Epithelial cell of esophagus (primary cell): Measurements from ENCODE around the gene PLD5.

Experiments used
- DNase-seq: peaks from one replicate; pipeline ENCODE4 v3.0.0; 2010; ENCODE audit warnings: low read depth
- H3K4me3 ChIP-seq: 2 replicates; pipeline ENCODE4 v1.5.1; 2011; ENCODE audit warnings: mild to moderate bottlenecking, low read length, control low read depth
- CTCF ChIP-seq: IDR thresholded peaks from 2 replicates; pipeline ENCODE4 v1.5.1; 2011; ENCODE audit warnings: low read depth, mild to moderate bottlenecking, low read length, control low read depth, inconsistent platforms; ENCODE audit not compliant: insufficient read depth; ENCODE audit errors: missing control alignments

Gene PLD5

GRCh38 chr1:242428399-242429190 is 95.9 kb downstream of the PLD5 start:
- no peak for TF ChIP-seq CTCF
- DNase-seq: no peak
- no peak overlapping the region for H3K4me3 ChIP-seq

GRCh38 chr1:242427519-242427918 is 97.0 kb downstream of the PLD5 start:
- TF ChIP-seq CTCF: no peak
- no peak for DNase-seq
- no peak overlapping the region for H3K4me3 ChIP-seq

GRCh38 chr1:242426271-242426905 is 98.1 kb downstream of the PLD5 start:
- H3K4me3 ChIP-seq: no peak overlapping the region
- DNase-seq: peak; percentile 91
- TF ChIP-seq CTCF: no peak

GRCh38 chr1:242425232-242425631 is 99.3 kb downstream of the PLD5 start:
- DNase-seq: peak; percentile 59
- TF ChIP-seq CTCF: peak; percentile 17
- no peak overlapping the region for H3K4me3 ChIP-seq

- H3K4me3 ChIP-seq: no peak overlapping the region
- no peak for DNase-seq
- TF ChIP-seq CTCF: no peak
Observed at GRCh38 chr1:242416657-242417056, 107.8 kb downstream of the PLD5 start.

GRCh38 chr1:242412921-242413320 is 111.6 kb downstream of the PLD5 start:
- no peak for TF ChIP-seq CTCF

More at GRCh38 chr1:242412921-242413320, 111.6 kb downstream of the PLD5 start:
- H3K4me3 ChIP-seq: no peak overlapping the region
- no peak for DNase-seq
